Measurements from ENCODE around the gene SMAP2. TPM values are rescaled to one million over a fixed set of nuclear protein-coding genes. Genes with fewer than 3 reads are reported as not detected.

The SMAP2 gene
- total and polyA plus RNA-seq, 10 of the 15 experiments (the other 5 are each of a cell fraction or from before 2014, with no cell fraction given) = 33.4 to 177 (median 105) TPM

DNA sequence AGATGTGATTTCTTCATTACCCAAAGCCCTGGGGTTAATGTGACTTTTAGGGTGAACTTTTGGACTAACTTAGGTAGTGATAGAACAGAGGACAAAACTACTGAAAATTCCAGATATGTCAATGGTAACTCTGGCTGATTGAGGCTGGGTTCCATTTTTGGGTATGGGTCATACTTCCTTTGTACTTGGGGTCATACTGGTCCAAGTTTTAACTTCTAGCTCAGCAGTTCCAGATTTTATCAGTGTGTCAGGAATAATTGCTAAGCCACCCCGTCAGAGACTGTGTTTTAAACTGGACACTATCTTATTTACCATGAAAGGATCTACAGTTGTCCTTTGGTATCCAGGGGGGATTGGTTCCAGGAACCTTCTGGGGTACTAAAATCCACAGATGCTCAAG is 4.0 kb downstream of the SMAP2 start (continued):
- TF ChIP-seq, protein P1, sequence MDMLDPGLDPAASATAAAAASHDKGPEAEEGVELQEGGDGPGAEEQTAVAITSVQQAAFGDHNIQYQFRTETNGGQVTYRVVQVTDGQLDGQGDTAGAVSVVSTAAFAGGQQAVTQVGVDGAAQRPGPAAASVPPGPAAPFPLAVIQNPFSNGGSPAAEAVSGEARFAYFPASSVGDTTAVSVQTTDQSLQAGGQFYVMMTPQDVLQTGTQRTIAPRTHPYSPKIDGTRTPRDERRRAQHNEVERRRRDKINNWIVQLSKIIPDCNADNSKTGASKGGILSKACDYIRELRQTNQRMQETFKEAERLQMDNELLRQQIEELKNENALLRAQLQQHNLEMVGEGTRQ (IDR thresholded peaks at IDR 0.05; ENCODE audit: borderline replicate concordance, low read depth, low read length) = no peak
- TF ChIP-seq ZNF24 (IDR thresholded peaks at IDR 0.05) (no peak), PML (IDR thresholded peaks at IDR 0.05; ENCODE audit: low read length) (no peak), NR2C1 (IDR thresholded peaks at IDR 0.05) (no peak), SIN3A (IDR thresholded peaks at IDR 0.05; ENCODE audit: low read depth, low read length) (no peak)
- TF ChIP-seq, protein P2, sequence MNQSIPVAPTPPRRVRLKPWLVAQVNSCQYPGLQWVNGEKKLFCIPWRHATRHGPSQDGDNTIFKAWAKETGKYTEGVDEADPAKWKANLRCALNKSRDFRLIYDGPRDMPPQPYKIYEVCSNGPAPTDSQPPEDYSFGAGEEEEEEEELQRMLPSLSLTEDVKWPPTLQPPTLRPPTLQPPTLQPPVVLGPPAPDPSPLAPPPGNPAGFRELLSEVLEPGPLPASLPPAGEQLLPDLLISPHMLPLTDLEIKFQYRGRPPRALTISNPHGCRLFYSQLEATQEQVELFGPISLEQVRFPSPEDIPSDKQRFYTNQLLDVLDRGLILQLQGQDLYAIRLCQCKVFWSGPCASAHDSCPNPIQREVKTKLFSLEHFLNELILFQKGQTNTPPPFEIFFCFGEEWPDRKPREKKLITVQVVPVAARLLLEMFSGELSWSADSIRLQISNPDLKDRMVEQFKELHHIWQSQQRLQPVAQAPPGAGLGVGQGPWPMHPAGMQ (IDR thresholded peaks at IDR 0.05; ENCODE audit: borderline replicate concordance) = no peak
- TF ChIP-seq, protein P3, sequence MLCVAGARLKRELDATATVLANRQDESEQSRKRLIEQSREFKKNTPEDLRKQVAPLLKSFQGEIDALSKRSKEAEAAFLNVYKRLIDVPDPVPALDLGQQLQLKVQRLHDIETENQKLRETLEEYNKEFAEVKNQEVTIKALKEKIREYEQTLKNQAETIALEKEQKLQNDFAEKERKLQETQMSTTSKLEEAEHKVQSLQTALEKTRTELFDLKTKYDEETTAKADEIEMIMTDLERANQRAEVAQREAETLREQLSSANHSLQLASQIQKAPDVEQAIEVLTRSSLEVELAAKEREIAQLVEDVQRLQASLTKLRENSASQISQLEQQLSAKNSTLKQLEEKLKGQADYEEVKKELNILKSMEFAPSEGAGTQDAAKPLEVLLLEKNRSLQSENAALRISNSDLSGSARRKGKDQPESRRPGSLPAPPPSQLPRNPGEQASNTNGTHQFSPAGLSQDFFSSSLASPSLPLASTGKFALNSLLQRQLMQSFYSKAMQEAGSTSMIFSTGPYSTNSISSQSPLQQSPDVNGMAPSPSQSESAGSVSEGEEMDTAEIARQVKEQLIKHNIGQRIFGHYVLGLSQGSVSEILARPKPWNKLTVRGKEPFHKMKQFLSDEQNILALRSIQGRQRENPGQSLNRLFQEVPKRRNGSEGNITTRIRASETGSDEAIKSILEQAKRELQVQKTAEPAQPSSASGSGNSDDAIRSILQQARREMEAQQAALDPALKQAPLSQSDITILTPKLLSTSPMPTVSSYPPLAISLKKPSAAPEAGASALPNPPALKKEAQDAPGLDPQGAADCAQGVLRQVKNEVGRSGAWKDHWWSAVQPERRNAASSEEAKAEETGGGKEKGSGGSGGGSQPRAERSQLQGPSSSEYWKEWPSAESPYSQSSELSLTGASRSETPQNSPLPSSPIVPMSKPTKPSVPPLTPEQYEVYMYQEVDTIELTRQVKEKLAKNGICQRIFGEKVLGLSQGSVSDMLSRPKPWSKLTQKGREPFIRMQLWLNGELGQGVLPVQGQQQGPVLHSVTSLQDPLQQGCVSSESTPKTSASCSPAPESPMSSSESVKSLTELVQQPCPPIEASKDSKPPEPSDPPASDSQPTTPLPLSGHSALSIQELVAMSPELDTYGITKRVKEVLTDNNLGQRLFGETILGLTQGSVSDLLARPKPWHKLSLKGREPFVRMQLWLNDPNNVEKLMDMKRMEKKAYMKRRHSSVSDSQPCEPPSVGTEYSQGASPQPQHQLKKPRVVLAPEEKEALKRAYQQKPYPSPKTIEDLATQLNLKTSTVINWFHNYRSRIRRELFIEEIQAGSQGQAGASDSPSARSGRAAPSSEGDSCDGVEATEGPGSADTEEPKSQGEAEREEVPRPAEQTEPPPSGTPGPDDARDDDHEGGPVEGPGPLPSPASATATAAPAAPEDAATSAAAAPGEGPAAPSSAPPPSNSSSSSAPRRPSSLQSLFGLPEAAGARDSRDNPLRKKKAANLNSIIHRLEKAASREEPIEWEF (IDR thresholded peaks at IDR 0.05; ENCODE audit: insufficient replicate concordance, low read depth, low read length) = no peak

All from GM12878 (cell line).